T-helper 1 cell treated with Interleukin-12 subunit alpha and Interleukin-12 subunit beta and Interleukin-4 antibody, amounts not matched to agents 30 ng/mL and 1 ng/mL, for 36 hours (primary cell): ENCODE results near the gene NR1H2. TPM values are rescaled to one million over a fixed set of nuclear protein-coding genes. Genes with fewer than 3 reads are reported as not detected.

Experiments used
- intact Hi-C: fragments of 100-400 bp; cut with micrococcal nuclease; formaldehyde crosslinking; loops from one replicate; pipeline ENCODE4 v1.15.1; 2024
- total RNA-seq: library from RNA; stranded (reverse); gene quantifications from 2 replicates; pipeline ENCODE4 v1.2.3, GENCODE V29; 2022

Gene NR1H2
- total RNA-seq, 1 donor from 2014 or later, result 72.1 TPM

- intact Hi-C loops, result no loop called here
Observed at GRCh38 chr19:50398675-50399367, 22.6 kb downstream of the NR1H2 start.

DNA sequence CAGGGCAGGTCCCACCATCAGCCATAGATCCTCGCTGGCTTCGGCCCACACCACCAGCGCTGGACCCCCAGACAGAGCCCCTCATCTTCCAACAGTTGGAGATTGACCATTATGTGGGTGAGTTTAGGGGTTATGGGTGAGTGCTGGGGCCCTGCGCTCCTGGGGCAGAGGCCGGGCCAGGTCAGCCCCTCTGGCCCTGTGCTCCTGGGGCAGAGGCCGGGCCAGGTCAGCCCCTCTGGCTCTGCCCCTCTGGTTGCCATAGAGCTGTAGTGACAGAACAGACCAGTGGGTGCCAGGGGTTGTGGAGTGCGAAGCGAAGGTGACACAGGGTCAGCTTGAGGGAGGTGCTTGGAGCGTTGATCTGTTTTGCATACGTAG lies 23.1 kb downstream of the NR1H2 start:
- intact Hi-C loops, result no loop called here

DNA sequence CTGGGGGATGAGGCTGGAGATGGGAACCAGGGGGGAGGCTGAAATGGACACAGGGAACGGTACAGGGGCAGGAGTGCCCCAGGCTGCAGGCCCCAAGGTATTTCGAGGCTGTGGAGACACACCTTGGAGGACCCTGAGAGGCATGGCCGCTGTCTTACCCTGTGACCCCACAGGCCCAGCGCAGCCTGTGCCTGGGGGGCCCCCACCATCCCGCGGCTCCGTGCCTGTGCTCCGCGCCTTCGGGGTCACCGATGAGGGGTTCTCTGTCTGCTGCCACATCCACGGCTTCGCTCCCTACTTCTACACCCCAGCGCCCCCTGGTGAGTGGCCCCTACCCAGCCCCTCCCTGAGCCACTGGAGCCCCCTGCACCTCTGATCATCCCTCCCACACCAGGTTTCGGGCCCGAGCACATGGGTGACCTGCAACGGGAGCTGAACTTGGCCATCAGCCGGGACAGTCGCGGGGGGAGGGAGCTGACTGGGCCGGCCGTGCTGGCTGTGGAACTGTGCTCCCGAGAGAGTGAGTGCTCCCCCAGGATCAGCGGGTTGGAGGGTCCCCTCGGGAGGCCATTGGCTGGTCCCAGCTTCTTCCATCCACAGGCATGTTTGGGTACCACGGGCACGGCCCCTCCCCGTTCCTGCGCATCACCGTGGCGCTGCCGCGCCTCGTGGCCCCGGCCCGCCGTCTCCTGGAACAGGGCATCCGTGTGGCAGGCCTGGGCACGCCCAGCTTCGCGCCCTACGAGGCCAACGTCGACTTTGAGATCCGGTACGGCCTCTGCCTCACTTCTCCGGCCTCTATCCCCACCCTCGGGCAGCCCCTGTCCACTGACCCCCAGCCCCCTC lies 25.6 kb downstream of the NR1H2 start:
- intact Hi-C loops, result no loop called here

GRCh38 chr19:50402544-50403301 lies 26.5 kb downstream of the NR1H2 start:
- intact Hi-C loops, result no loop called here

DNA sequence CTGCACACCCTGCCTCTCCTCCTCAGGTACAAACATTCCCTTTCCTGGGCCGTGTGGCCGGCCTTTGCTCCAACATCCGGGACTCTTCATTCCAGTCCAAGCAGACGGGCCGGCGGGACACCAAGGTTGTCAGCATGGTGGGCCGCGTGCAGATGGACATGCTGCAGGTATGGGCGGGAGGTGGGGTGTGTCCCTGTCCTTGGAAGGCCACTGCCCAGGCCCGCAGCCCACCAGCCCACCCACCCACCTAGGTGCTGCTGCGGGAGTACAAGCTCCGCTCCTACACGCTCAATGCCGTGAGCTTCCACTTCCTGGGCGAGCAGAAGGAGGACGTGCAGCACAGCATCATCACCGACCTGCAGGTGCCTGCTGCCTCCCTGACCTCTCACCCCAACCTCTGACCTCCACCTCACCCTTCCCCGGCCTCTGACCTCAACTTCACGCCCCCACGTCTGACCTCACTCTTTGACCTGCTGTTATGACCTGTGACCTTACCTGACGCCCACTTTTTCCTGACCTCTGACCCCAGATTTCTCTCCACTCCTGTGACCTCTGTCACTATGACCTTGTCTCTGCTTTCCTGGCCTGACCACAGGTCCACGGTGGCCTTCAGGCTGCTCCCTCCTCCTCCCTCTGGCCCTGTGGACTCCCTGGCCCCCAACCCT lies 30.0 kb downstream of the NR1H2 start:
- intact Hi-C loops, result no loop called here

DNA sequence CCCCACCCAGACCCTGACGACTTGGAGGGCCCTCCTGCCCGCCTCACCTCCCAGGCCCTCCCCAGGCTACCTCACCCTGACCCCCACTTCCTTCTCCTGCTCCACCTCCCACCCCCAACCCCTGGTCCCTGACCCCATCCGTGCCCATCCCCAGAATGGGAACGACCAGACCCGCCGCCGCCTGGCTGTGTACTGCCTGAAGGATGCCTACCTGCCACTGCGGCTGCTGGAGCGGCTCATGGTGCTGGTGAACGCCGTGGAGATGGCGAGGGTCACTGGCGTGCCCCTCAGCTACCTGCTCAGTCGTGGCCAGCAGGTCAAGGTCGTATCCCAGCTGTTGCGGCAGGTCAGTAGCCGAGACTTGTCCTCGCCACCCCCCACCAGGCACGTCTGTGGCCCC lies 30.6 kb downstream of the NR1H2 start:
- intact Hi-C loops, result no loop called here

DNA sequence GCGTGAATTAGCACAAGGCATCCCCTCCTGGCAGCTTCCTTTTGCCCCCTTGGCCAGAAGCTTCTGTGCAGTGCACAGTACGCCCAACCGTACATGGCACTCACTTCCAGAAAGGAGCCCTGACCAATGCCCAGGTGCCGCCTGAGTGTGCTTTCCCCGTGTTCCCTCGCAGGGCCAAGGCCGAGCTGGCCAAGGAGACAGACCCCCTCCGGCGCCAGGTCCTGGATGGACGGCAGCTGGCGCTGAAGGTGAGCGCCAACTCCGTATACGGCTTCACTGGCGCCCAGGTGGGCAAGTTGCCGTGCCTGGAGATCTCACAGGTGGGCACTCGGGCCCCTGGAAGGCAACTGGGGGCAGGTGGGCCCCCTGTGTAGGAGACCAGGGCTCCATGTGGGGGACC lies 33.1 kb downstream of the NR1H2 start:
- intact Hi-C loops, result no loop called here

DNA sequence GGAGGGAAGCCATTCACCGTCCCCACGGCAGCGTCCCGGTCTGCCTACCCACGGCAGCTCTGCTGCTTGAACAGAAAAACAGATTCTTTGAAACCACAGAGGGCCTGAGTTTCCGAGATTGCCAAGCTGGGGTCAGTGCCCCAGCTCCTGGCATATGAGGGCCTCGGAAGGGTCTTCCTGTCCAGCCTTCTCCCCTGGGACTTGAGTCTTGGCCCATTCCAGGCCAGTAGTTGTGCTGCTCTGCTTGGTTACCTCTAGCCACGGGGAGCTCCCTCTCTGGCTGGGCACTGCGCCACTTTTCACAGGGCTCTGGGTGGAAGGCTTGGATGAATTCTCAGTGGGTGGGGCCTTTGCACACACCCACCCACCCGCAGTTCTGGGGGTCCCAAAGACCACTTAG lies 33.9 kb downstream of the NR1H2 start:
- intact Hi-C loops, result no loop called here

DNA sequence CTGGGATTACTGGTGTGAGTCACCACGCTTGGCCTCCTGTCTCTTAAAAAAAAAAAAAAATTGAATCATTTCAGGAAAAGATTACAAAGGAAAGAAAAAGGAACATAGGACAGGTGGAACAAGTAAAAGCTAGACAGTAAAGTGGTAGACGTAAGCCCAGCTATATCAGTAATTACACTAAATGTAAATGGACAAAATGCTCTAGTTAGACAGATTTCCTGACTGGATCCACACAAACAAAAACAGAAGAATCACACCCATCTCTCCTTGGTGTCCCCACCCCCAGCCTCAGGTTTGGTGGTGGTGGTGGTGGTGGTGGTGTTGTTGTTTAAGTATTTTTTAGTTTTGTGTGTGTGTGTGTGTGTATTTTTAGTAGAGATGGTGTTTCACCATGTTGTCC lies 36.2 kb downstream of the NR1H2 start:
- intact Hi-C loops, result no loop called here

DNA sequence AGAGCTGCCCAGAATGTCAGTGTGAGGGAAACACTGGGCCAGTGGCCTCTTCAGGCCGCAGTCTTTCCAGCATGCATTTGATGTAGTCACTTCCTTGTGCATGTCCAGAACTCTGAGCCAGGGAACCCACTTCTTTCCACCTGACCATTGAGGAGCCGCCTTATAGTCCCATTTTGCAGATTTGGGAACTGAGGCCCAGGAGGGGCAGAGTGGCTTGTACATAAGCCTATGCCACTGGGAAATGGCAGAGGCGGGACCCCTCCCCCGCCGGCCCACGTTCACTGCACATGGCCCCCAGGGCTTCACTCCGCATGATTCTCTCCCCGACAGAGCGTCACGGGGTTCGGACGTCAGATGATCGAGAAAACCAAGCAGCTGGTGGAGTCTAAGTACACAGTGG lies 36.8 kb downstream of the NR1H2 start:
- intact Hi-C loops, result no loop called here

- intact Hi-C loops, result no loop called here
Observed at GRCh38 chr19:50413531-50413930, 37.3 kb downstream of the NR1H2 start.

DNA sequence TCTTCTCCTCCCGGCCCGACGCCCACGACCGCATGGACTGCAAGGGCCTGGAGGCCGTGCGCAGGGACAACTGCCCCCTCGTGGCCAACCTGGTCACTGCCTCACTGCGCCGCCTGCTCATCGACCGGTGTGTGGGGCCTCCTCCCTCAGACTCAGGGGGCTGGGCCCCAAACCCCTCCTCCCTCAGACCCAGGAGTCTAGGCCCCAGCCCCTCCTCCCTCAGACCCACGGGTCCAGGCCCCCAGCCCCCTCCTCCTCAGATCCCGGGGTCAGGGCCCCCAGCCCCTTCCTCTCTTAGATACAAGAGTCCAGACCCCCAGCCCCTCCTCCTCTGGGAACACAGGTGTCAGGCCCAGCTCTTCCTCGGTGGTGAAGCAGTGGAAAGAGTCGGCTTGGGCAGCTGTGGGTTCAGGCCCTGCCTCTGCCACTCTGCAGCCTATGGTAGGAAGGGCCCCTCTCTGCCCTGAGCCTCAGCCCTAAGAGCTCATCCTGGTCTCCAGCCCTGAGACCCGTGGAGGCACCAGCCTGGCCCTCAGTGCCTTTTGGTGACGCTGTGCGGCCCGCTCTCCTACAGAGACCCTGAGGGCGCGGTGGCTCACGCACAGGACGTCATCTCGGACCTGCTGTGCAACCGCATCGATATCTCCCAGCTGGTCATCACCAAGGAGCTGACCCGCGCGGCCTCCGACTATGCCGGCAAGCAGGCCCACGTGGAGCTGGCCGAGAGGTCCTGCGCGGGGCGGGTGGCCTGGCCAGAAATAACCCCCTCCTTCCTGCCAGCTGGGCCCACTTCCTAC lies 38.8 kb downstream of the NR1H2 start:
- intact Hi-C loops, result loop anchor here (1.0 to 2.0 kb wide), 4 partner anchors 16 to 58 kb away; partner anchors contain the start of gene POLD1

DNA sequence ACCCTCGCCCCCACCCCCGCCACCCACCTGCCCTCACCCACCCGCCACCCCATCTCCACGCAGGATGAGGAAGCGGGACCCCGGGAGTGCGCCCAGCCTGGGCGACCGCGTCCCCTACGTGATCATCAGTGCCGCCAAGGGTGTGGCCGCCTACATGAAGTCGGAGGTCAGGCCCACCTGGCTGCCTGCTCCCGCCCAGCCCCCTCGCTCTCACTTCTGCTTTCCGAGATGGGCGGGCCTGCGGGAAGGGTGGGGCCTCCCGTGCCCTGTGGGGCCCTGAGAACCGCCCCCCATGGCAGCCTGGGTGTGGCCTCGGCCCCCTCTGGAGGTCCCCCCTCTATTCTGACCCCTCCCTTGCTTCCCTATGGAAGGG lies 39.4 kb downstream of the NR1H2 start:
- intact Hi-C loops, result loop anchor here (2.0 kb wide), 2 partner anchors 15 to 31 kb away; partner anchors contain the start of gene POLD1

- intact Hi-C loops, result no loop called here
Observed at GRCh38 chr19:50416034-50416977, 40.0 kb downstream of the NR1H2 start.

GRCh38 chr19:50417111-50418081 lies 41.1 kb downstream of the NR1H2 start:
- intact Hi-C loops, result no loop called here

GRCh38 chr19:50418176-50419021 lies 42.1 kb downstream of the NR1H2 start, which contains the start of gene SPIB:
Gene SPIB, plus strand, starts transcription at chr19:50418938. Its CDS starts 25 bp downstream, at chr19:50418963.
- intact Hi-C loops, result no loop called here

DNA sequence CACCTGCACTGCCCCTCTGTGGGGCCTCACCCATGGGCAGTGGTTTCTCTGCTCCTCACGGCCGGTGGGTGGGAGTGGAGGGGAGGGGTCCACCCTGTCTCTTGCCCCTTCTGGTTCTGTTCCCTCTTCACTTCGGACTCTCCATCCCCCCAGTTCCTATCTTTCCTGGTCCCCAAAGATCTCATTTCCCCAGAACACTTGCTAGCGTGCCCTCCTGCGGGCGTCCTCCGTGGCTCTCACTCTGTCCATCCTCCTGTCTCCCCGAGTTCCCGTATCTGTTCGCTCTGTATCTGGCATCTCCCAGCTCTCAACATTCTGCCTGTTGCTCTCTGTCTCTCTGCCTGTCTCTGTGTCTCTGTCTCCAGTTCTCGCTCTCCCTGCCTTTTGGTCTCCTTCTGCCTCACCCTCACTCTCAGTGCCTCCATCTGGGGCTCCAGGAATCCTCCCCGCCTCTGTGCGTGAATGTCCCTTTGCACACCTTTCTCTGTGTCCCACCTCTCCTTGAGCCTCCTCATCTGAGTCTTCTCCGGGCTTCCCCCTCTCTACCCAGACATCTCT lies 42.8 kb downstream of the NR1H2 start:
- intact Hi-C loops, result no loop called here
